ENCODE data around the gene COPS7A.

Gene COPS7A

GRCh38 chr12:6765634-6766581, 42.1 kb downstream of the COPS7A start, which contains the start of gene PTMS:
TSS of gene PTMS (plus strand) at chr12:6766363. CDS start at chr12:6766706, 343 bp downstream.
- Histone ChIP-seq H3K27ac (ENCODE audit: extremely low read depth, low read depth, low read length) (peak within 1 kb of the TSS; percentile 92), H3K36me3 (ENCODE audit: control insufficient read depth in 2 of 2, insufficient read depth in 1 of 2, low read length in 2 of 2) (peaks cover 11 to 15% of the 10 kb centered on the region in 2 experiments; a peak in 2 of 3 replicates), H3K4me3 (ENCODE audit: low read depth, low read length) (peak within 1 kb of the TSS; percentile 77), H3K9me3 (ENCODE audit: control insufficient read depth, insufficient read depth, low read depth, low read length) (no peaks in the 10 kb centered on the region), H3K4me1 (ENCODE audit: control insufficient read depth, insufficient read depth, low read length) (peaks cover 34% of the 10 kb centered on the region)
- ChIA-PET CTCF (interaction anchor here (0.5 to 7.8 kb wide), 20 partner anchors 8 to 589 kb away, joined by 3 to 140 read pairs (median 3); partner anchors contain the start of genes COPS7A, MLF2 and VAMP1), POLR2A (interaction anchor here (0.6 to 3.9 kb wide), 33 partner anchors 8 to 250 kb away, joined by 3 to 79 read pairs (median 5); partner anchors contain the start of genes C12orf57, CDCA3, COPS7A and GAPDH)
- TF ChIP-seq OVOL3 (tag by site-specific recombination; IDR thresholded peaks at IDR 0.05) (no peak), KLF17 (tag by site-specific recombination; IDR thresholded peaks at IDR 0.05) (peak; percentile 99), KLF16 (tag by site-specific recombination; IDR thresholded peaks at IDR 0.05) (peak; percentile 95), GLI4 (tag by site-specific recombination; IDR thresholded peaks at IDR 0.05) (no peak), ZEB2 (tag by site-specific recombination; IDR thresholded peaks at IDR 0.05) (peak; percentile 87), ZNF341 (tag by site-specific recombination; IDR thresholded peaks at IDR 0.05; ENCODE audit: low read depth) (peak; percentile 86), ZNF747 (tag by site-specific recombination; IDR thresholded peaks at IDR 0.05) (no peak), ZNF366 (tag by site-specific recombination; conservative IDR thresholded peaks at IDR 0.05) (peak; percentile 99), ZNF211 (tag by site-specific recombination; IDR thresholded peaks at IDR 0.05; ENCODE audit: low read depth) (no peak), TRIM28 (IDR thresholded peaks at IDR 0.05; ENCODE audit: borderline replicate concordance, low read length) (no peak), ZNF169 (tag by site-specific recombination; IDR thresholded peaks at IDR 0.05) (no peak), KLF10 (tag by site-specific recombination; IDR thresholded peaks at IDR 0.05) (peak; percentile 68), ZNF184 (tag by site-specific recombination; IDR thresholded peaks at IDR 0.05) (no peak), SCRT2 (tag by site-specific recombination; IDR thresholded peaks at IDR 0.05) (no peak), ZNF239 (tag by site-specific recombination; IDR thresholded peaks at IDR 0.05) (no peak), GLIS1 (tag by site-specific recombination; IDR thresholded peaks at IDR 0.05) (peak; percentile 80), ZIC2 (tag by site-specific recombination; IDR thresholded peaks at IDR 0.05) (peak; percentile 36), ZNF16 (tag by site-specific recombination; IDR thresholded peaks at IDR 0.05; ENCODE audit: low read depth) (no peak), ZNF174 (tag by site-specific recombination; IDR thresholded peaks at IDR 0.05) (no peak), ZNF670 (tag by site-specific recombination; IDR thresholded peaks at IDR 0.05; ENCODE audit: low read depth) (no peak), ZNF776 (tag by site-specific recombination; IDR thresholded peaks at IDR 0.05; ENCODE audit: borderline replicate concordance) (no peak), ZNF560 (tag by site-specific recombination; IDR thresholded peaks at IDR 0.05; ENCODE audit: borderline replicate concordance) (no peak), SETDB1 (IDR thresholded peaks at IDR 0.05; ENCODE audit: insufficient read length, low read length) (no peak), ZNF214 (tag by site-specific recombination; IDR thresholded peaks at IDR 0.05; ENCODE audit: borderline replicate concordance) (no peak), ZNF544 (tag by site-specific recombination; IDR thresholded peaks at IDR 0.05) (no peak), SALL2 (tag by site-specific recombination; IDR thresholded peaks at IDR 0.05; ENCODE audit: borderline replicate concordance) (no peak), FEZF1 (tag by site-specific recombination; IDR thresholded peaks at IDR 0.05) (no peak), ZNF140 (tag by site-specific recombination; IDR thresholded peaks at IDR 0.05) (no peak), ZNF37A (tag by site-specific recombination; IDR thresholded peaks at IDR 0.05) (no peak)
- TF ChIP-seq, protein P1, sequence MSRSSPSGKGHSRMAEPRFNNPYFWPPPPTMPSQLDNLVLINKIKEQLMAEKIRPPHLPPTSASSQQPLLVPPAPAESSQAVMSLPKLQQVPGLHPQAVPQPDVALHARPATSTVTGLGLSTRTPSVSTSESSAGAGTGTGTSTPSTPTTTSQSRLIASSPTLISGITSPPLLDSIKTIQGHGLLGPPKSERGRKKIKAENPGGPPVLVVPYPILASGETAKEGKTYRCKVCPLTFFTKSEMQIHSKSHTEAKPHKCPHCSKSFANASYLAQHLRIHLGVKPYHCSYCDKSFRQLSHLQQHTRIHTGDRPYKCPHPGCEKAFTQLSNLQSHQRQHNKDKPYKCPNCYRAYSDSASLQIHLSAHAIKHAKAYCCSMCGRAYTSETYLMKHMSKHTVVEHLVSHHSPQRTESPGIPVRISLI (tag by site-specific recombination; IDR thresholded peaks at IDR 0.05) = no peak
- TF ChIP-seq, protein P2, sequence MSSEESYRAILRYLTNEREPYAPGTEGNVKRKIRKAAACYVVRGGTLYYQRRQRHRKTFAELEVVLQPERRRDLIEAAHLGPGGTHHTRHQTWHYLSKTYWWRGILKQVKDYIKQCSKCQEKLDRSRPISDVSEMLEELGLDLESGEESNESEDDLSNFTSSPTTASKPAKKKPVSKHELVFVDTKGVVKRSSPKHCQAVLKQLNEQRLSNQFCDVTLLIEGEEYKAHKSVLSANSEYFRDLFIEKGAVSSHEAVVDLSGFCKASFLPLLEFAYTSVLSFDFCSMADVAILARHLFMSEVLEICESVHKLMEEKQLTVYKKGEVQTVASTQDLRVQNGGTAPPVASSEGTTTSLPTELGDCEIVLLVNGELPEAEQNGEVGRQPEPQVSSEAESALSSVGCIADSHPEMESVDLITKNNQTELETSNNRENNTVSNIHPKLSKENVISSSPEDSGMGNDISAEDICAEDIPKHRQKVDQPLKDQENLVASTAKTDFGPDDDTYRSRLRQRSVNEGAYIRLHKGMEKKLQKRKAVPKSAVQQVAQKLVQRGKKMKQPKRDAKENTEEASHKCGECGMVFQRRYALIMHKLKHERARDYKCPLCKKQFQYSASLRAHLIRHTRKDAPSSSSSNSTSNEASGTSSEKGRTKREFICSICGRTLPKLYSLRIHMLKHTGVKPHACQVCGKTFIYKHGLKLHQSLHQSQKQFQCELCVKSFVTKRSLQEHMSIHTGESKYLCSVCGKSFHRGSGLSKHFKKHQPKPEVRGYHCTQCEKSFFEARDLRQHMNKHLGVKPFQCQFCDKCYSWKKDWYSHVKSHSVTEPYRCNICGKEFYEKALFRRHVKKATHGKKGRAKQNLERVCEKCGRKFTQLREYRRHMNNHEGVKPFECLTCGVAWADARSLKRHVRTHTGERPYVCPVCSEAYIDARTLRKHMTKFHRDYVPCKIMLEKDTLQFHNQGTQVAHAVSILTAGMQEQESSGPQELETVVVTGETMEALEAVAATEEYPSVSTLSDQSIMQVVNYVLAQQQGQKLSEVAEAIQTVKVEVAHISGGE (tag by site-specific recombination; conservative IDR thresholded peaks at IDR 0.05; ENCODE audit: low read depth) = peak; percentile 41
- TF ChIP-seq, protein P3, sequence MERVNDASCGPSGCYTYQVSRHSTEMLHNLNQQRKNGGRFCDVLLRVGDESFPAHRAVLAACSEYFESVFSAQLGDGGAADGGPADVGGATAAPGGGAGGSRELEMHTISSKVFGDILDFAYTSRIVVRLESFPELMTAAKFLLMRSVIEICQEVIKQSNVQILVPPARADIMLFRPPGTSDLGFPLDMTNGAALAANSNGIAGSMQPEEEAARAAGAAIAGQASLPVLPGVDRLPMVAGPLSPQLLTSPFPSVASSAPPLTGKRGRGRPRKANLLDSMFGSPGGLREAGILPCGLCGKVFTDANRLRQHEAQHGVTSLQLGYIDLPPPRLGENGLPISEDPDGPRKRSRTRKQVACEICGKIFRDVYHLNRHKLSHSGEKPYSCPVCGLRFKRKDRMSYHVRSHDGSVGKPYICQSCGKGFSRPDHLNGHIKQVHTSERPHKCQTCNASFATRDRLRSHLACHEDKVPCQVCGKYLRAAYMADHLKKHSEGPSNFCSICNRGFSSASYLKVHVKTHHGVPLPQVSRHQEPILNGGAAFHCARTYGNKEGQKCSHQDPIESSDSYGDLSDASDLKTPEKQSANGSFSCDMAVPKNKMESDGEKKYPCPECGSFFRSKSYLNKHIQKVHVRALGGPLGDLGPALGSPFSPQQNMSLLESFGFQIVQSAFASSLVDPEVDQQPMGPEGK (tag by site-specific recombination; IDR thresholded peaks at IDR 0.05) = peak; percentile 99
